H1 (cell line): ENCODE data around the gene SLC38A2. TPM values are rescaled to one million over a fixed set of nuclear protein-coding genes. Genes with fewer than 3 reads are reported as not detected.

Experiments
- CTCF ChIA-PET: fragments of 300-600 bp; sonication (Branson Sonifier 250); formaldehyde crosslinking; loops from one replicate; lab custom pipeline; 2021; ENCODE audit not compliant: partially characterized antibody; lab: Charles Lee
- POLR2A ChIA-PET: fragments of 300-600 bp; sonication (Branson Sonifier 250); formaldehyde crosslinking; loops from one replicate; lab custom pipeline; 2021; ENCODE audit warnings: inconsistent platforms; ENCODE audit not compliant: partially characterized antibody; lab: Charles Lee
- DNase-seq, 2 experiments: peaks; one replicate each; pipeline versions ENCODE4 v3.0.0 to v3.0.0-alpha.2; 2010 to 2022; ENCODE audit warnings: low spot score in 2 of 2, low read depth in 1 of 2, mixed read lengths in 1 of 2
- FAIRE-seq: peaks from 2 replicates; lab custom pipeline; 2011; peaks lifted over from hg19 to GRCh38; lab: Jason Lieb, UNC
- H2AFZ ChIP-seq: 2 replicates; pipeline ENCODE4 v1.8.1; 2012; ENCODE audit warnings: low read length, inconsistent platforms
- H2AK5ac ChIP-seq: 2 replicates; pipeline ENCODE4 v1.6.1; 2013; ENCODE audit warnings: low read depth, low read length
- H2BK120ac ChIP-seq: replicated peaks from 2 replicates; pipeline ENCODE3; 2013; ENCODE audit warnings: low read depth, low read length, inconsistent platforms
- H2BK12ac ChIP-seq: 2 replicates; pipeline ENCODE4 v1.6.1; 2013; ENCODE audit warnings: low read depth, low read length
- H2BK15ac ChIP-seq: 2 replicates; pipeline ENCODE4 v1.6.1; 2013; ENCODE audit warnings: low read length
- H2BK20ac ChIP-seq: 2 replicates; pipeline ENCODE4 v1.6.1; 2013; ENCODE audit warnings: low read length
- H2BK5ac ChIP-seq: 2 replicates; pipeline ENCODE4 v1.6.1; 2013; ENCODE audit warnings: low read depth, low read length
- H3K14ac ChIP-seq: 2 replicates; pipeline ENCODE4 v1.6.1; 2013; ENCODE audit warnings: inconsistent platforms; ENCODE audit not compliant: insufficient read length
- H3K18ac ChIP-seq: 2 replicates; pipeline ENCODE4 v1.6.1; 2013; ENCODE audit warnings: low read length; ENCODE audit errors: extremely low read depth
- H3K23ac ChIP-seq: 2 replicates; pipeline ENCODE4 v1.6.1; 2013; ENCODE audit warnings: inconsistent platforms; ENCODE audit not compliant: insufficient read length
- H3K23me2 ChIP-seq: 2 replicates; pipeline ENCODE4 v1.6.1; 2013; ENCODE audit warnings: low read depth, low read length
- H3K27ac ChIP-seq: 2 replicates; pipeline ENCODE4 v1.6.1; 2011; ENCODE audit warnings: low read depth, low read length, inconsistent platforms
- H3K27me3 ChIP-seq, 4 experiments: replicated peaks in 1 of 4; 1 replicate in 1 of 4; 2 replicates in 3 of 4; pipeline versions ENCODE4 v1.6.1 to v1.8.1; 2011 to 2013; ENCODE audit warnings: low read length in 3 of 4, mild to moderate bottlenecking in 3 of 4, inconsistent platforms in 2 of 4, mixed read lengths in 2 of 4, moderate library complexity in 1 of 4; ENCODE audit not compliant: control insufficient read depth in 3 of 4, insufficient read depth in 3 of 4; ENCODE audit errors: extremely low read depth in 1 of 4
- H3K36me3 ChIP-seq, 4 experiments: 2 replicates each; pipeline versions ENCODE4 v1.6.1 to v1.8.1; 2011 to 2013; ENCODE audit warnings: mild to moderate bottlenecking in 4 of 4, low read length in 3 of 4, moderate library complexity in 2 of 4, control low read depth in 1 of 4, inconsistent platforms in 1 of 4; ENCODE audit not compliant: insufficient read depth in 4 of 4, control insufficient read depth in 2 of 4
- H3K4ac ChIP-seq: replicated peaks from 2 replicates; pipeline ENCODE3; 2013; ENCODE audit warnings: low read length, low read depth, mixed read lengths, inconsistent platforms; ENCODE audit not compliant: insufficient read length
- H3K4me1 ChIP-seq, 4 experiments: replicated peaks in 1 of 4; 1 replicate in 1 of 4; 2 replicates in 3 of 4; pipeline versions ENCODE4 v1.6.1 to v1.8.1; 2011 to 2013; ENCODE audit warnings: low read length in 3 of 4, inconsistent platforms in 2 of 4, mixed read lengths in 1 of 4; ENCODE audit not compliant: insufficient read depth in 4 of 4, control insufficient read depth in 3 of 4
- H3K4me2 ChIP-seq, 2 experiments: 2 replicates each; pipeline versions ENCODE4 v1.6.1 to v1.8.1; 2011 to 2013; ENCODE audit warnings: low read depth in 2 of 2, low read length in 2 of 2, control low read depth in 1 of 2, inconsistent platforms in 1 of 2, mild to moderate bottlenecking in 1 of 2; ENCODE audit not compliant: insufficient read depth in 1 of 2
- H3K4me3 ChIP-seq, 4 experiments: fragments of 200-600, 300-600 bp in 1 of 4; sonication (generic), shearing (Covaris generic), sonication (Bioruptor Twin) in 1 of 4; 2 replicates each; pipeline versions ENCODE4 v1.5.1 to v1.8.1; 2011 to 2016; ENCODE audit warnings: low read length in 4 of 4, low read depth in 3 of 4, control low read depth in 2 of 4, inconsistent platforms in 2 of 4, mild to moderate bottlenecking in 2 of 4, mixed read lengths in 1 of 4, moderate library complexity in 1 of 4; ENCODE audit not compliant: insufficient read depth in 2 of 4; ENCODE audit errors: extremely low read depth in 1 of 4
- H3K56ac ChIP-seq: replicated peaks from 2 replicates; pipeline ENCODE3; 2013; ENCODE audit warnings: low read depth, mild to moderate bottlenecking, mixed read lengths, low read length, inconsistent platforms; ENCODE audit not compliant: insufficient read length
- H3K79me1 ChIP-seq: 2 replicates; pipeline ENCODE4 v1.6.1; 2013; ENCODE audit warnings: low read depth, low read length, control low read depth
- H3K79me2 ChIP-seq, 2 experiments: 2 replicates each; pipeline versions ENCODE4 v1.6.1 to v1.8.1; 2012 to 2013; ENCODE audit warnings: low read length in 2 of 2, mild to moderate bottlenecking in 2 of 2, inconsistent platforms in 1 of 2; ENCODE audit not compliant: insufficient read depth in 2 of 2, control insufficient read depth in 1 of 2
- H3K9ac ChIP-seq, 4 experiments: replicated peaks in 1 of 4; 1 replicate in 1 of 4; 2 replicates in 3 of 4; pipeline versions ENCODE4 v1.6.1 to v1.8.1; 2011 to 2013; ENCODE audit warnings: low read depth in 3 of 4, low read length in 3 of 4, control low read depth in 2 of 4, mild to moderate bottlenecking in 2 of 4, moderate library complexity in 2 of 4, inconsistent platforms in 1 of 4; ENCODE audit errors: extremely low read depth in 1 of 4
- H3K9me3 ChIP-seq, 2 experiments: 2 replicates each; pipeline versions ENCODE4 v1.6.1 to v1.8.1; 2012 to 2013; ENCODE audit warnings: mild to moderate bottlenecking in 2 of 2, moderate library complexity in 2 of 2, control low read depth in 1 of 2, inconsistent platforms in 1 of 2, low read depth in 1 of 2, low read length in 1 of 2, mixed read lengths in 1 of 2; ENCODE audit not compliant: insufficient read depth in 2 of 2
- H4K20me1 ChIP-seq, 2 experiments: replicated peaks in 1 of 2; 2 replicates each; pipeline versions ENCODE3 to v1.8.1; 2011 to 2013; ENCODE audit warnings: inconsistent platforms in 2 of 2, low read length in 2 of 2, mild to moderate bottlenecking in 1 of 2; ENCODE audit not compliant: insufficient read depth in 2 of 2, control insufficient read depth in 1 of 2
- H4K5ac ChIP-seq: 2 replicates; pipeline ENCODE4 v1.6.1; 2013; ENCODE audit warnings: low read length, low read depth, mixed read lengths, inconsistent platforms; ENCODE audit not compliant: insufficient read length
- H4K8ac ChIP-seq: 2 replicates; pipeline ENCODE4 v1.8.0; 2013; ENCODE audit warnings: mild to moderate bottlenecking, moderate library complexity, low read length, inconsistent platforms; ENCODE audit not compliant: insufficient read depth; ENCODE audit errors: extremely low read depth
- H4K91ac ChIP-seq: replicated peaks from 2 replicates; pipeline ENCODE3; 2013; ENCODE audit warnings: low read length, mixed read lengths, inconsistent platforms; ENCODE audit not compliant: insufficient read length
- CBX8 ChIP-seq: fragments of 300-800, 300-1000 bp; sonication (generic); IDR thresholded peaks from 2 replicates; pipeline ENCODE4 v1.7.1; 2016; ENCODE audit warnings: low read depth, low read length, borderline replicate concordance
- CHD2 ChIP-seq: IDR thresholded peaks from 2 replicates; pipeline ENCODE4 v1.6.1; 2012; ENCODE audit warnings: low read length, improper control_type of control experiment
- CREB1 ChIP-seq: IDR thresholded peaks from 2 replicates; pipeline ENCODE4 v1.6.1; 2012; ENCODE audit warnings: inconsistent platforms
- RFX5 ChIP-seq: IDR thresholded peaks from 2 replicates; pipeline ENCODE4 v1.6.1; 2011; ENCODE audit warnings: low read depth, low read length, improper control_type of control experiment, borderline replicate concordance
- WGBS, 2 experiments: shearing (Covaris generic) in 1 of 2; methylation state at CpG; one replicate each; pipeline versions ENCODE4 v1.1.6 to v1.1.7; 2013 to 2015; ENCODE audit warnings: low lambda C conversion rate in 2 of 2, mixed read lengths in 2 of 2, inconsistent platforms in 1 of 2, low coverage in 1 of 2, missing lambda C conversion rate in 1 of 2; ENCODE audit not compliant: insufficient replicate concordance in 2 of 2, insufficient coverage in 1 of 2, insufficient read length in 1 of 2; ENCODE audit errors: extremely low coverage in 1 of 2, missing lambda C conversion rate in 1 of 2; 5-methylcytosine and 5-hydroxymethylcytosine counted together
- polyA plus RNA-seq, 7 experiments: library from polyadenylated mRNA; depleted of rRNA in 3 of 7; stranded (reverse) in 5 of 7; unstranded in 2 of 7; fragments of >200 nt in 5 of 7; fragments of 200-250 nt in 2 of 7; gene quantifications; 1 replicate in 5 of 7; 2 replicates in 1 of 7; 4 replicates in 1 of 7; pipeline versions ENCODE4 v1.2.1 to v1.2.3, GENCODE V29; 2011 to 2013; ENCODE audit warnings: missing spikeins in 2 of 7, mixed read lengths in 2 of 7
- total RNA-seq: library from RNA; stranded (reverse); fragmentation: NEBNext Ultra II Directional; extraction: Animal tissue kit (Norgen Biotek cat#: 25700); gene quantifications from 2 replicates; pipeline ENCODE4 v1.2.1, GENCODE V29; 2021
- TF ChIP-seq, protein P1 (sequence below): IDR thresholded peaks from 2 replicates; pipeline ENCODE4 v1.6.1; 2012; ENCODE audit warnings: inconsistent platforms

SLC38A2 gene
- total and polyA plus RNA-seq, 2 of the 8 experiments (the other 6 are each of a cell fraction or from before 2014, with no cell fraction given): 163 to 684 TPM

GRCh38 chr12:46390304-46390703, 17.7 kb upstream of the SLC38A2 start:
- no peak overlapping the region for H2BK120ac ChIP-seq
- H3K79me1 ChIP-seq: peaks cover 2% of the 10 kb centered on the region; the same call in 1 of the 2 replicates
- H4K5ac ChIP-seq: no peak overlapping the region
- no peaks in the 10 kb centered on the region for H3K27me3 ChIP-seq
- 78% methylated on average over 1 of the region's 1 CpG; no CpG with 5 or more reads in 1 of the 2 experiments for WGBS, 2 experiments
- no peak overlapping the region for H3K56ac ChIP-seq
- ChIA-PET CTCF (interaction anchor here (1.3 kb wide), 1 partner anchor 10 kb away, joined by 4 read pairs; no protein-coding TSS in a partner anchor), POLR2A (interaction anchor here (0.6 to 4.6 kb wide), 6 partner anchors 9 to 455 kb away, joined by 3 to 37 read pairs (median 8); partner anchors contain the start of gene SLC38A2)
- peaks cover 0 to 23% (median 7%) of the 10 kb centered on the region in 4 experiments; a peak in 5 of 8 replicates for H3K36me3 ChIP-seq
- no peaks in the 10 kb centered on the region for H4K20me1 ChIP-seq
- no peak overlapping the region; the same call in 1 of the 2 replicates for H2BK20ac ChIP-seq
- H3K4ac ChIP-seq: no peak overlapping the region
- H3K9me3 ChIP-seq: no peaks in the 10 kb centered on the region
- no peak overlapping the region for H2AFZ ChIP-seq
- no peak overlapping the region for H2BK15ac ChIP-seq
- no peak overlapping the region for H4K91ac ChIP-seq
- H3K14ac ChIP-seq: no peak overlapping the region
- no peaks in the 10 kb centered on the region for H3K23me2 ChIP-seq
- FAIRE-seq (no peak), DNase-seq (no peak)
- no peak overlapping the region for H3K23ac ChIP-seq
- H3K4me3 ChIP-seq: no peak overlapping the region
- no peak overlapping the region for H4K8ac ChIP-seq
- H3K4me1 ChIP-seq: peaks cover 10 to 39% (median 21%) of the 10 kb centered on the region in 4 experiments
- no peak overlapping the region for H2AK5ac ChIP-seq
- H3K27ac ChIP-seq: no peak overlapping the region
- peaks cover 3 to 15% of the 10 kb centered on the region in 2 experiments; a peak in 2 of 4 replicates for H3K79me2 ChIP-seq
- TF ChIP-seq CHD2 (no peak), RFX5 (no peak), CBX8 (no peak), CREB1 (no peak)
- TF ChIP-seq, protein P1, sequence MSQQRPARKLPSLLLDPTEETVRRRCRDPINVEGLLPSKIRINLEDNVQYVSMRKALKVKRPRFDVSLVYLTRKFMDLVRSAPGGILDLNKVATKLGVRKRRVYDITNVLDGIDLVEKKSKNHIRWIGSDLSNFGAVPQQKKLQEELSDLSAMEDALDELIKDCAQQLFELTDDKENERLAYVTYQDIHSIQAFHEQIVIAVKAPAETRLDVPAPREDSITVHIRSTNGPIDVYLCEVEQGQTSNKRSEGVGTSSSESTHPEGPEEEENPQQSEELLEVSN: no peak
- peak overlapping the region in 1 of 2 experiments; percentile 49; a peak in 2 of 4 replicates for H3K4me2 ChIP-seq
- no peak overlapping the region; the same call in 1 of the 2 replicates for H2BK5ac ChIP-seq
- no peak overlapping the region for H2BK12ac ChIP-seq
- no peak overlapping the region for H3K18ac ChIP-seq
- no peak overlapping the region for H3K9ac ChIP-seq
